A549 (cell line): ENCODE results near the gene ATP11A. TPM values are rescaled to one million over a fixed set of nuclear protein-coding genes. Genes with fewer than 3 reads are reported as not detected.

Experiments used
- ATAC-seq, 2 experiments: fragments of 200-7000 bp in 1 of 2; fragments of >200 bp in 1 of 2; cut with Nextera tagmentation in 1 of 2; cut with Tn5 transposase in 1 of 2; 3 replicates each; pipeline versions ENCODE4 v1.8.0 to v1.9.1; 2018 to 2020; ENCODE audit warnings: mild to moderate bottlenecking in 1 of 2, moderate library complexity in 1 of 2
- CTCF ChIA-PET: fragments of 300-600 bp; sonication (Branson Sonifier 250); formaldehyde crosslinking; extraction: SDS; loops from one replicate; lab custom pipeline; 2021; ENCODE audit warnings: antibody characterized with exemption, inconsistent platforms; lab: Yijun Ruan, JAX
- POLR2A ChIA-PET: fragments of 350-600 bp; formaldehyde crosslinking; extraction: SDS; loops from one replicate; lab custom pipeline; 2021; ENCODE audit warnings: antibody characterized with exemption, inconsistent platforms; lab: Yijun Ruan, JAX
- DNase-seq, 2 experiments: peaks; one replicate each; pipeline versions ENCODE4 v3.0.0 to v3.0.0-alpha.2; 2011 to 2016; ENCODE audit warnings: low read depth in 1 of 2, low spot score in 1 of 2
- FAIRE-seq: peaks from 2 replicates; lab custom pipeline; 2011; peaks lifted over from hg19 to GRCh38; lab: Jason Lieb, UNC
- H3K27ac ChIP-seq, 2 experiments: fragments of >200 bp; sonication (Bioruptor Twin); formaldehyde crosslinking; 3 replicates each; pipeline ENCODE4 v1.5.1; 2016 to 2017
- H3K4me1 ChIP-seq: fragments of >200 bp; sonication (Bioruptor Twin); formaldehyde crosslinking; 3 replicates; pipeline ENCODE4 v1.6.1; 2016
- H3K4me2 ChIP-seq: fragments of >200 bp; sonication (Bioruptor Twin); formaldehyde crosslinking; 3 replicates; pipeline ENCODE4 v1.6.1; 2016
- H3K4me3 ChIP-seq: fragments of >200 bp; sonication (Bioruptor Twin); formaldehyde crosslinking; 3 replicates; pipeline ENCODE4 v1.5.1; 2016
- H3K9me3 ChIP-seq: fragments of >200 bp; sonication (Bioruptor Twin); formaldehyde crosslinking; 3 replicates; pipeline ENCODE4 v1.6.1; 2016
- CHD4 ChIP-seq: fragments of 200-600 bp; sonication (generic); IDR thresholded peaks from 2 replicates; pipeline ENCODE4 v1.6.1; 2016; ENCODE audit warnings: antibody characterized with exemption, mild to moderate bottlenecking, borderline replicate concordance
- FOSB ChIP-seq: fragments of 250-450 bp; sonication (Bioruptor Pico); IDR thresholded peaks from 2 replicates; pipeline ENCODE4 v1.5.0; 2020; ENCODE audit warnings: mild to moderate bottlenecking, moderate library complexity
- GATA3 ChIP-seq: IDR thresholded peaks from 2 replicates; pipeline ENCODE4 v1.6.1; 2012; ENCODE audit warnings: borderline replicate concordance
- HDAC2 ChIP-seq: fragments of 200-600 bp; sonication (generic); IDR thresholded peaks from 2 replicates; pipeline ENCODE4 v1.6.1; 2016
- HEYL ChIP-seq: fragments of 250-450 bp; sonication (Bioruptor Pico); IDR thresholded peaks from 2 replicates; pipeline ENCODE4 v1.8.0; 2021; ENCODE audit warnings: mild to moderate bottlenecking, moderate library complexity
- HOXA7 ChIP-seq: fragments of 250-450 bp; sonication (Bioruptor Pico); IDR thresholded peaks from 2 replicates; pipeline ENCODE4 v1.5.0; 2020; ENCODE audit warnings: mild to moderate bottlenecking, moderate library complexity
- HOXB5 ChIP-seq: fragments of 250-450 bp; sonication (Bioruptor Pico); IDR thresholded peaks from 2 replicates; pipeline ENCODE4 v1.5.0; 2020; ENCODE audit warnings: mild to moderate bottlenecking, moderate library complexity
- JUNB ChIP-seq: fragments of >200 bp; sonication (Bioruptor Twin); formaldehyde crosslinking; IDR thresholded peaks from 2 replicates; pipeline ENCODE4 v1.6.1; 2016
- KDM1A ChIP-seq: fragments of 200-600 bp; sonication (generic); IDR thresholded peaks from 2 replicates; pipeline ENCODE4 v1.6.1; 2016; ENCODE audit warnings: low read depth, mild to moderate bottlenecking
- MAFK ChIP-seq: fragments of 450-650 bp; IDR thresholded peaks from 2 replicates; pipeline ENCODE4 v1.6.1; 2014; ENCODE audit not compliant: partially characterized antibody
- MAZ ChIP-seq: fragments of 150-350 bp; IDR thresholded peaks from 2 replicates; pipeline ENCODE4 v1.6.1; 2014; ENCODE audit warnings: antibody characterized with exemption, low read depth, low read length, borderline replicate concordance
- PBX3 ChIP-seq: IDR thresholded peaks from 2 replicates; pipeline ENCODE4 v1.6.1; 2012
- POLR2A ChIP-seq: IDR thresholded peaks from 2 replicates; pipeline ENCODE4 v1.6.1; 2012; ENCODE audit warnings: mild to moderate bottlenecking, low read length
- RARB ChIP-seq: fragments of 250-450 bp; sonication (Bioruptor Pico); IDR thresholded peaks from 2 replicates; pipeline ENCODE4 v1.8.0; 2021; ENCODE audit warnings: mild to moderate bottlenecking, moderate library complexity
- RNF2 ChIP-seq: fragments of 200-600 bp; sonication (generic); IDR thresholded peaks from 2 replicates; pipeline ENCODE4 v1.6.1; 2016; ENCODE audit warnings: low read depth, mild to moderate bottlenecking, antibody characterized with exemption, moderate library complexity, borderline replicate concordance
- SMC3 ChIP-seq: fragments of >200 bp; sonication (Bioruptor Twin); formaldehyde crosslinking; IDR thresholded peaks from 3 replicates; pipeline ENCODE4 v1.6.1; 2018; ENCODE audit warnings: inconsistent platforms
- SREBF2 ChIP-seq: fragments of 450-650 bp; IDR thresholded peaks from 2 replicates; pipeline ENCODE4 v1.6.1; 2014; ENCODE audit warnings: mild to moderate bottlenecking, moderate library complexity
- TFCP2L1 ChIP-seq: fragments of 250-450 bp; sonication (Bioruptor Pico); IDR thresholded peaks from 2 replicates; pipeline ENCODE4 v1.5.0; 2021; ENCODE audit warnings: mild to moderate bottlenecking
- TP53 ChIP-seq: fragments of 250-450 bp; sonication (Bioruptor Pico); IDR thresholded peaks from 2 replicates; pipeline ENCODE4 v1.5.0; 2021; ENCODE audit warnings: mild to moderate bottlenecking, moderate library complexity
- ZC3H11A ChIP-seq: fragments of 450-650 bp; IDR thresholded peaks from 2 replicates; pipeline ENCODE4 v1.6.1; 2014; ENCODE audit warnings: antibody characterized with exemption, mild to moderate bottlenecking
- ZFP36 ChIP-seq: fragments of 450-650 bp; IDR thresholded peaks from 2 replicates; pipeline ENCODE4 v1.6.1; 2014; ENCODE audit warnings: borderline replicate concordance; ENCODE audit not compliant: partially characterized antibody
- ZSCAN20 ChIP-seq: fragments of 250-450 bp; sonication (Bioruptor Pico); IDR thresholded peaks from 2 replicates; pipeline ENCODE4 v1.8.0; 2022; ENCODE audit warnings: mild to moderate bottlenecking, moderate library complexity
- WGBS: methylation state at CpG from one replicate; pipeline ENCODE4 v1.1.6; 2017; ENCODE audit errors: missing lambda C conversion rate; 5-methylcytosine and 5-hydroxymethylcytosine counted together
- polyA plus RNA-seq, 4 experiments: library from polyadenylated mRNA; depleted of rRNA in 3 of 4; stranded (reverse); fragments of >200 nt; fragmentation: RNase III in 1 of 4; extraction: RNeasy Plus Mini Kit Qiagen cat#74134 plus additional on column Dnase treatment in 1 of 4; gene quantifications; 2 replicates in 3 of 4; 3 replicates in 1 of 4; pipeline ENCODE4 v1.2.3, GENCODE V29; 2011 to 2017

ATP11A gene
- polyA plus RNA-seq, 2 of the 4 experiments (the other 2 are of a cell fraction), result 4.1 to 8.0 TPM

DNA sequence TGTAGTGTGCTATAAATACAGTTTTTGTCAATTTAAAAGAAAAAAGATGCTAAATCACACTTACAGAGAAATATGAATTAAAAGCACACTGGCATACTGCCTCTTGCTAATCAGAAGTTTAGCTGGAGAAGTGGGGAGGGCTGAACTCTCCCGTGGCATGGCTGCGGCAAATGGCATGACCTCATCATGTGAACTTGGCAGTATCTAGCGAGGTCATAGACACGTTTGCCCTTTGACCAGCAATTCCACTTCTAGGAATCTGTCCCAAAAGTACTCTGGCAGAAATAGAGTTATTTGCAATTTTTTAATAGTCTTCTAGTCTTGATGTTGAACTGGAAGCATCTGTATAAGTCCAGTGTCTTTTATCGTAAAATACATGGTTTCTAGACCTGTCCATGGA is 237.2 kb downstream of the ATP11A start:
- H3K4me1 ChIP-seq, result no peaks in the 10 kb centered on the region
- H3K4me2 ChIP-seq, result no peak overlapping the region
- H3K9me3 ChIP-seq, result no peaks in the 10 kb centered on the region
- CTCF ChIA-PET, result interaction anchor here (0.6 kb wide), 1 partner anchor 451 kb away, joined by 3 read pairs; no protein-coding TSS in a partner anchor
- POLR2A ChIA-PET, result no interaction called here
- WGBS, result 60% methylated on average over 5 of the region's 5 CpGs
- FAIRE-seq (no peak), ATAC-seq (no peak), DNase-seq (no peak)
- no peak overlapping the region for H3K4me3 ChIP-seq
- no peak for TF ChIP-seq CHD4
- no peak for TF ChIP-seq ZC3H11A
- TF ChIP-seq TFCP2L1, result no peak
- no peak for TF ChIP-seq HEYL (CRISPR knock-in tag)
- TF ChIP-seq SREBF2, result no peak
- TF ChIP-seq HDAC2, result no peak
- no peak for TF ChIP-seq ZFP36
- no peak for TF ChIP-seq RARB (CRISPR knock-in tag)
- no peak for TF ChIP-seq RNF2
- no peak overlapping the region for H3K27ac ChIP-seq

DNA sequence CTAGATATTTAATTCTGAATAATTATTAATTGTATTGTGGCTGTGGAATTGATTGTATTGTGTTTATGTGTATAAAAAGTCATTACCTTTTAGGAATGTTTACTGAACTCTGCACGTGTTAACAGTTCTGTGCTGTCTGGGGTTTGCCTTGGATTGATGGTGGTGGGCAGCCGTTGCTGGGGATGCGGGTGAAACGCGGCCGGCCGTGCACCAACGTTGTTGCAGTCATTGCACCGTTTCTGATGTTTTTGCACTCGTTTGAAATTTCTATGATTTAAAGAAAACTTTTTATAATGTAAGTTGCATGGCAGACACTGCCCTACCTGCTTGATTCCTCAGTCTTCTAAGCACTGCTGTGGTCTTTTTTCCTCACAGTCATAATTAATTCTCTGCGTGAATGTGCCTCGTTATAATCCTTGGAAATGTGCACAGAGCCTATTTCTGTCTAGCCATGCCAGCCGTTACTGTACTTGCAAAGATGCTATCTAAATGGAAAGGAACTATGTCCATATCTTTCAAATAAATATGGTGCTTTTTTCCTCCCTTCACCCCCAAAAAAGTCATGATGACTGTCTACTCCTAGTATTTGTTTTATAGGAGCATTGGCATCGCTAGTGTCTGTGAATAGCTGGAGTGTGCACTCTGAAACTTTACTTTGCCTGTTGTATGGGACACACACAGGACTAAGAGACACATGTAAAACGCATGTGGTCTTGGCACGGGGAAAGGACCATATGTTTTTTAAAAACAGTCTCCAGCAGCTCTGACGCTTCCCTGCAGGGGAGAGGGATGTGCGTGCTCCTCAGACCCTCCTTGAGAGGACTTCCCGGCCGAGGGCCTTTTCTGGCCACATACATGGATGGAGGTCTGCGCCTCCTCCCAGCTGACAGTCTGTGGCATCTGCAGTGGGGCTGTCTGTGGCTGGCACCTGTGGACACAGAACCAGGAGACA is 238.5 kb downstream of the ATP11A start:
- ChIA-PET POLR2A (no interaction called here), CTCF (interaction anchor here (1.8 kb wide), 1 partner anchor 15 kb away, joined by 4 read pairs; no protein-coding TSS in a partner anchor)
- WGBS, result 56% methylated on average over 16 of the region's 21 CpGs
- no peaks in the 10 kb centered on the region for H3K4me1 ChIP-seq
- H3K4me2 ChIP-seq, result no peak overlapping the region
- DNase-seq, result no peak
- no peaks in the 10 kb centered on the region for H3K9me3 ChIP-seq
- TF ChIP-seq TFCP2L1 (no peak), ZFP36 (no peak), MAZ (no peak), HOXB5 (no peak), SMC3 (no peak), MAFK (no peak), FOSB (no peak), TP53 (CRISPR knock-in tag) (no peak)
- no peak overlapping the region for H3K27ac ChIP-seq
- ATAC-seq, result no peak
- no peak for FAIRE-seq
- no peak overlapping the region for H3K4me3 ChIP-seq

GRCh38 chr13:112928972-112929782 is 239.3 kb downstream of the ATP11A start:
- Histone ChIP-seq H3K27ac (no peak overlapping the region), H3K4me3 (no peak overlapping the region), H3K9me3 (no peaks in the 10 kb centered on the region), H3K4me1 (no peaks in the 10 kb centered on the region), H3K4me2 (no peak overlapping the region)
- FAIRE-seq (no peak), DNase-seq (no peak), ATAC-seq (no peak)
- no peak for TF ChIP-seq FOSB
- no peak for TF ChIP-seq KDM1A
- no peak for TF ChIP-seq HOXA7 (CRISPR knock-in tag)
- TF ChIP-seq ZC3H11A, result no peak
- no peak for TF ChIP-seq PBX3
- no peak for TF ChIP-seq SREBF2
- TF ChIP-seq POLR2A, result no peak
- TF ChIP-seq JUNB, result no peak
- TF ChIP-seq GATA3, result no peak
- TF ChIP-seq TFCP2L1, result no peak
- TF ChIP-seq MAFK, result no peak
- TF ChIP-seq ZSCAN20 (CRISPR knock-in tag), result no peak
- 78% methylated on average over 18 of the region's 21 CpGs for WGBS
- ChIA-PET POLR2A (no interaction called here), CTCF (interaction anchor here (1.8 kb wide), 1 partner anchor 14 kb away, joined by 4 read pairs; no protein-coding TSS in a partner anchor)
